ENCODE results near the gene RBM12.

DNA sequence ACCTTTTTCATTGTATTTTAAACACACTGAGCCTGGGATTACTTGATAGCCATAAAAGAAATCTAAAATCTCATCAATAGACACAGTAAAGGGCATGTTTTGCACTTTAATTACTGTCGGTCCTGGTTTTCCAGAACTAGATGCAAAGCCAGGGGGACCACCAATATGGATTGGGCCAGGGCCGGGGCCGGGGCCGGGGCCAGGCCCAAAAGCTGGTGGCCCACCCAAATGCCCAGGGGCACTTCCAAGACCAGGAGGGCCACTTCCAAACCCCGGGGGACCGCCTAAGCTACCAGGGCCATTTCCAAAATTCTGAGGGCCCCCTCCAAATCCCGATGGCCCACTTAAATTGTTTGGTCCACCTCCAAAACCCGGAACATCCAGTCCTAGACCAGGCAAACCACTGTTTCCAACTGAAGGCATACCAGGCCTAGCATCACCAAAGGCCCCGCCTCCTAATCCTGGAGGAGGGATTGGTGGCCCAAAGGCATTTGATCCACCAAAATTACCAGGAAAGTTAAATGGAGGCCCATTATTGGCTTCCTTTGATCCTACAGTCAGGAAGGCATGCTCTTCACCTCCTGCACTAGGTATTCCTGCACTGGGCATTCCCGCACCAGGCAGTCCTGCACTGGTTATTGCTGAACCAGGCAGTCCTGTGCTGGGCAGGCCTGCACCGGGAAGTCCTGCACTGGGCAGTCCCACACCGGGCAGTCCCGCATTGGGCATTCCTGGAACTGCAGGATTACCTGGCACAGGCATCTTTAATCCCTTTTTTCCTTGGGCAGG is 11.9 kb downstream of the RBM12 start:
- TF ChIP-seq, protein P1, sequence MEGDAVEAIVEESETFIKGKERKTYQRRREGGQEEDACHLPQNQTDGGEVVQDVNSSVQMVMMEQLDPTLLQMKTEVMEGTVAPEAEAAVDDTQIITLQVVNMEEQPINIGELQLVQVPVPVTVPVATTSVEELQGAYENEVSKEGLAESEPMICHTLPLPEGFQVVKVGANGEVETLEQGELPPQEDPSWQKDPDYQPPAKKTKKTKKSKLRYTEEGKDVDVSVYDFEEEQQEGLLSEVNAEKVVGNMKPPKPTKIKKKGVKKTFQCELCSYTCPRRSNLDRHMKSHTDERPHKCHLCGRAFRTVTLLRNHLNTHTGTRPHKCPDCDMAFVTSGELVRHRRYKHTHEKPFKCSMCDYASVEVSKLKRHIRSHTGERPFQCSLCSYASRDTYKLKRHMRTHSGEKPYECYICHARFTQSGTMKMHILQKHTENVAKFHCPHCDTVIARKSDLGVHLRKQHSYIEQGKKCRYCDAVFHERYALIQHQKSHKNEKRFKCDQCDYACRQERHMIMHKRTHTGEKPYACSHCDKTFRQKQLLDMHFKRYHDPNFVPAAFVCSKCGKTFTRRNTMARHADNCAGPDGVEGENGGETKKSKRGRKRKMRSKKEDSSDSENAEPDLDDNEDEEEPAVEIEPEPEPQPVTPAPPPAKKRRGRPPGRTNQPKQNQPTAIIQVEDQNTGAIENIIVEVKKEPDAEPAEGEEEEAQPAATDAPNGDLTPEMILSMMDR (IDR thresholded peaks at IDR 0.05; ENCODE audit: low read depth, low read length): no peak
- TF ChIP-seq POLR2A (IDR thresholded peaks at IDR 0.05; ENCODE audit: extremely low read depth, insufficient read length) (no peak), MYC (IDR thresholded peaks at IDR 0.05; ENCODE audit: low read depth, low read length) (no peak)
- TF ChIP-seq, protein P2, sequence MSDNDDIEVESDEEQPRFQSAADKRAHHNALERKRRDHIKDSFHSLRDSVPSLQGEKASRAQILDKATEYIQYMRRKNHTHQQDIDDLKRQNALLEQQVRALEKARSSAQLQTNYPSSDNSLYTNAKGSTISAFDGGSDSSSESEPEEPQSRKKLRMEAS (IDR thresholded peaks at IDR 0.05; ENCODE audit: low read depth, low read length): no peak
